Esophagus squamous epithelium (tissue), 5 donors: Measurements from ENCODE around the gene NRG3. TPM values are rescaled to one million over a fixed set of nuclear protein-coding genes. Genes with fewer than 3 reads are reported as not detected.

ENCODE experiments used
- DNase-seq: peaks from one replicate; lab custom pipeline; 2025; lab: John Stamatoyannopoulos, UW
- H3K27ac ChIP-seq, 4 donors: fragments of 200-600 bp; sonication (generic); one replicate each; pipeline ENCODE4 v1.5.1; 2016 to 2019; ENCODE audit warnings: mild to moderate bottlenecking in 1 of 4
- H3K27me3 ChIP-seq, 4 donors: fragments of 200-600 bp; sonication (generic); 1 replicate in 3 of 4; 2 replicates in 1 of 4; pipeline versions ENCODE4 v1.5.1 to v1.6.0; 2017 to 2021; ENCODE audit warnings: antibody characterized with exemption in 1 of 4
- H3K36me3 ChIP-seq, 3 donors: fragments of 200-600 bp; sonication (generic); one replicate each; pipeline ENCODE4 v1.5.1; 2016 to 2019
- H3K4me1 ChIP-seq, 3 donors: fragments of 200-600 bp; sonication (generic); one replicate each; pipeline ENCODE4 v1.5.1; 2017 to 2019
- H3K4me3 ChIP-seq, 4 donors: fragments of 200-600 bp; sonication (generic); 1 replicate in 3 of 4; 2 replicates in 1 of 4; pipeline ENCODE4 v1.5.1; 2016 to 2019; ENCODE audit warnings: mild to moderate bottlenecking in 2 of 4, moderate library complexity in 1 of 4
- H3K9me3 ChIP-seq, 3 donors: fragments of 200-600 bp; sonication (generic); one replicate each; pipeline ENCODE4 v1.5.1; 2016 to 2019
- POLR2A ChIP-seq, 4 donors: fragments of 450-650 bp; IDR thresholded peaks; one replicate each; pipeline ENCODE4 v1.6.1; 2017; ENCODE audit warnings: antibody characterized with exemption in 4 of 4, mild to moderate bottlenecking in 4 of 4, moderate library complexity in 3 of 4
- WGBS, 2 donors: methylation state at CpG; one replicate each; pipeline ENCODE4 v1.1.5; 2018; 5-methylcytosine and 5-hydroxymethylcytosine counted together
- intact Hi-C: fragments of 100-400 bp; cut with DNase I; formaldehyde crosslinking; loops from one replicate; pipeline ENCODE4 v1.15.0; 2022
- total RNA-seq, 4 donors: library from RNA; depleted of rRNA; stranded (reverse); fragments of >200 nt; gene quantifications; one replicate each; pipeline ENCODE4 v1.1.0, GENCODE V29; 2016
- TF ChIP-seq, protein P1 (sequence below), 6 experiments: fragments of 450-650 bp in 4 of 6; fragments of 200-600 bp in 2 of 6; sonication (generic) in 2 of 6; IDR thresholded peaks; one replicate each; pipeline ENCODE4 v1.5.1; 2016 to 2019; ENCODE audit warnings: antibody characterized with exemption in 6 of 6, mild to moderate bottlenecking in 4 of 6, moderate library complexity in 4 of 6
- donor health status: DM: yes; HTN: yes; CAD: no.

Gene NRG3
- total RNA-seq, 4 donors from 2014 or later: 0.19 TPM; not detected in 3

DNA sequence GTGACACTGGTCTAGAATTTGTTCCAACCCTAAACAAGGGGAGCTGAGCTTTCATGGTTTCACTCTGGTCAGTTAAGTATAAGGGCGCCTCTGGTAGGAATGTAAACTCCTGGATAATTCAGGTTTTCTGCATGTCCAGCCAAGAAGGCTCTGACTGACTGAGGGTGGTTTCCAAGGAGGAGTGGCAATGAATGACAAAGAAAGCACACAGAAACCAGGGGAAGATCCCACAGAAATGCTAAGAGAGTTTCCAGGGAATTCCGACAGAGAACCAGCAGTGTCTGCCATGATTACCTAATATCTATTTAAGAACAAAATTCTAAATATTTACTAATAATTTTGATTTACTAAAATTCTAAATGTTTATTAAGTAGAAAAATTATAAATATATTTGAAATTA is 27.3 kb upstream of the NRG3 start:
- TF ChIP-seq POLR2A (IDR thresholded peaks at IDR 0.05): no peak
- TF ChIP-seq, protein P1, sequence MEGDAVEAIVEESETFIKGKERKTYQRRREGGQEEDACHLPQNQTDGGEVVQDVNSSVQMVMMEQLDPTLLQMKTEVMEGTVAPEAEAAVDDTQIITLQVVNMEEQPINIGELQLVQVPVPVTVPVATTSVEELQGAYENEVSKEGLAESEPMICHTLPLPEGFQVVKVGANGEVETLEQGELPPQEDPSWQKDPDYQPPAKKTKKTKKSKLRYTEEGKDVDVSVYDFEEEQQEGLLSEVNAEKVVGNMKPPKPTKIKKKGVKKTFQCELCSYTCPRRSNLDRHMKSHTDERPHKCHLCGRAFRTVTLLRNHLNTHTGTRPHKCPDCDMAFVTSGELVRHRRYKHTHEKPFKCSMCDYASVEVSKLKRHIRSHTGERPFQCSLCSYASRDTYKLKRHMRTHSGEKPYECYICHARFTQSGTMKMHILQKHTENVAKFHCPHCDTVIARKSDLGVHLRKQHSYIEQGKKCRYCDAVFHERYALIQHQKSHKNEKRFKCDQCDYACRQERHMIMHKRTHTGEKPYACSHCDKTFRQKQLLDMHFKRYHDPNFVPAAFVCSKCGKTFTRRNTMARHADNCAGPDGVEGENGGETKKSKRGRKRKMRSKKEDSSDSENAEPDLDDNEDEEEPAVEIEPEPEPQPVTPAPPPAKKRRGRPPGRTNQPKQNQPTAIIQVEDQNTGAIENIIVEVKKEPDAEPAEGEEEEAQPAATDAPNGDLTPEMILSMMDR (IDR thresholded peaks at IDR 0.05): no peak
- WGBS, 2 donors: 47 to 49% methylated on average over 2 of the region's 2 CpGs
- Histone ChIP-seq H3K36me3 (no peaks in the 10 kb centered on the region), H3K9me3 (no peaks in the 10 kb centered on the region), H3K4me1 (no peaks in the 10 kb centered on the region), H3K4me3 (no peak overlapping the region), H3K27me3 (no peaks in the 10 kb centered on the region), H3K27ac (no peak overlapping the region)
- DNase-seq: no peak
- intact Hi-C loops: no loop called here

DNA sequence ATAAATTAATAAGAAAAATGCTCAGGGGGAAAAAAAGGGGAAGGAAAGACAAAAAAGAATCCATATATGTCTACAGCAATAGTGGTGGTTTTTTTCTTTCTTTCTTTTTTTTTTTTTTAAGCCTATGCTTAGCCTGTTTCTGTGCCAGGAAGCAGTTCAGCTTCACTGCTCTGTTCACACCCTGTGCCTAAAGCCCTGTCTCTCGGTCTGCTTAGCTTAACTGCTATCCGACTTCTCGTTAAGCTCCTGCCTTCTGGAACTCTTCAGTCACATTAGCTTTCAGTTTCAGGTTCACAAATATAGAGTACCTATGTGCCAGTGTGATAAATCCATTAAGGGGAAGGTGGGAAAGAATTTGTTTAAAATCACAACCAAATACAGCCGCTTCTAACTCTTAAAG is 26.5 kb upstream of the NRG3 start:
- Histone ChIP-seq H3K9me3 (no peaks in the 10 kb centered on the region), H3K4me3 (no peak overlapping the region), H3K27ac (no peak overlapping the region), H3K36me3 (no peaks in the 10 kb centered on the region), H3K27me3 (no peaks in the 10 kb centered on the region), H3K4me1 (no peaks in the 10 kb centered on the region)
- no peak for DNase-seq
- TF ChIP-seq POLR2A (IDR thresholded peaks at IDR 0.05): no peak
- TF ChIP-seq, protein P1 (IDR thresholded peaks at IDR 0.05): no peak
- intact Hi-C loops: no loop called here
- WGBS, 2 donors: 14 to 16% methylated on average over 4 of the region's 4 CpGs

DNA sequence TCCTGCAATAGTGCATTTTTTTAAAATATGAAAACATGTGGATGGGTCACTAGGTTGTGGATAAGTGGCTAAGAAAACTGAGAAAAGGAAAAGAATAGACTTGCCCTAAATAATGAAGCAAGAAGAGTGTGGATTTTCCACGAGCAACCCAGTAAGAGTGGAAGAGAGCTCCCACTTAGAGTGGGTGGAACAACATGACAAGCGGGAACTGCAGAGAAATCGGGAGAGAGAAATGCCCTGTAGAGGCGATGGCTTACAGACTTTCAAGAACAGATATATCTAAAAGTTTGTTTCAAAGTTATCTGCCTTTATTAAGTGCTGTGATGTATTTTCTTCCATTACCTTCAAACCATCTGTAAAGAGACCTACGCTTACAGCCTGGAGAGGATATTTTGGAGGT is 26.1 kb upstream of the NRG3 start:
- TF ChIP-seq POLR2A (IDR thresholded peaks at IDR 0.05): no peak
- TF ChIP-seq, protein P1 (IDR thresholded peaks at IDR 0.05): no peak
- intact Hi-C loops: no loop called here
- Histone ChIP-seq H3K36me3 (no peaks in the 10 kb centered on the region), H3K4me1 (no peaks in the 10 kb centered on the region), H3K27me3 (no peaks in the 10 kb centered on the region), H3K27ac (no peak overlapping the region), H3K4me3 (no peak overlapping the region), H3K9me3 (no peaks in the 10 kb centered on the region)
- WGBS, 2 donors: 83% methylated on average over 5 of the region's 5 CpGs
- no peak for DNase-seq

DNA sequence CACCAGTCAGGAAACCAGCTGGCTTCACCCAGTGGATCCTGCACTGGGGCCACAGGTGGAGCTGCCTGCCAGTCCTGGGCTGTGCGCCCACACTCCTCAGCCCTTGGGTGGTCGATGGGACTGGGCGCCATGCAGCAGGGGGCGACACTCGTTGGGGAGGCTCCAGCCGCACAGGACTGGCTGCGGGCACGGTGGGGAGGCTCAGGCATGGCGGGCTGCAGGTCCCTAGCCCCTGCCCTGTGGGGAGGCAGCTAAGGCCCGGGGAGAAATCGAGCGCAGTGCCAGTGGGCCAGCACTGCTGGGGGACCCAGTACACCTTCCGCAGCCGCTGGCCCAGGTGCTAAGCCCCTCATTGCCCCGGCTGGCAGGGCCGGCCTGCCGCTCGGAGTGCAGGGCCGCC is 12.4 kb upstream of the NRG3 start:
- intact Hi-C loops: no loop called here
- TF ChIP-seq POLR2A (IDR thresholded peaks at IDR 0.05): no peak
- TF ChIP-seq, protein P1 (IDR thresholded peaks at IDR 0.05): no peak

DNA sequence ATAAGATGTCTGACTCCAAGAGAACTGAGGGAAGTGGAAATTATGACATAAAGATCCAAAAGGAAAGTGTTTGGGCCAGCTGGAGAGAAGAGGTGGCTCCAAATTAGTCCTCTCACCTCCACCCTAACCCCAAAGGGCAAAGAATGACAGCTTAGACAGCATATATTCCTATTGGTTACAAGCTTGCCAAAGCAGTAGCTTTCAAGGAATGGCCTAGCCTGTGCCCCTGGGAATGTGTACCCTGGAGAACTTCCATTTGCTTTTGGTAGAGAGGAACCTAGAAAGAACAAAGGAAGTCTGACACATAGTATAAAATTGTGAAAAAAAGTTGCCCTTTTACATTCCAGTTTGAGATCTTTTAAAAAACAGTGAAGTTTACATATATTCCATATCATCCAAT is 11.2 kb upstream of the NRG3 start:
- intact Hi-C loops: no loop called here
- no peak for TF ChIP-seq POLR2A (IDR thresholded peaks at IDR 0.05)
- TF ChIP-seq, protein P1 (IDR thresholded peaks at IDR 0.05): no peak
- no peak overlapping the region for H3K4me3 ChIP-seq

More for the DNA sequence above, 12.4 kb upstream of the NRG3 start:
- no CpG with 5 or more reads among the region's 19 CpGs for WGBS, 2 donors
- Histone ChIP-seq H3K27ac (no peak overlapping the region), H3K27me3 (peaks cover 0 to 3% (median 0%) of the 10 kb centered on the region in 4 donors), H3K36me3 (no peaks in the 10 kb centered on the region), H3K9me3 (no peaks in the 10 kb centered on the region), H3K4me3 (no peak overlapping the region), H3K4me1 (no peaks in the 10 kb centered on the region)
- no peak for DNase-seq

More for the DNA sequence above, 11.2 kb upstream of the NRG3 start:
- no peak for DNase-seq
- Histone ChIP-seq H3K27ac (no peak overlapping the region), H3K9me3 (no peaks in the 10 kb centered on the region), H3K27me3 (peaks cover 0 to 15% (median 0%) of the 10 kb centered on the region in 4 donors), H3K4me1 (no peaks in the 10 kb centered on the region), H3K36me3 (no peaks in the 10 kb centered on the region)
